Non-pigmented ciliary epithelial cell (primary cell): ENCODE measurements around the gene GPSM1.

Source experiments
- DNase-seq: peaks from one replicate; pipeline ENCODE4 v3.0.0-alpha.2; 2010; ENCODE audit warnings: low read depth

GPSM1 gene

GRCh38 chr9:136377341-136378169 is 50.2 kb downstream of the GPSM1 start:
- DNase-seq, result no peak

GRCh38 chr9:136378170-136379002 is 51.0 kb downstream of the GPSM1 start:
- no peak for DNase-seq

DNA sequence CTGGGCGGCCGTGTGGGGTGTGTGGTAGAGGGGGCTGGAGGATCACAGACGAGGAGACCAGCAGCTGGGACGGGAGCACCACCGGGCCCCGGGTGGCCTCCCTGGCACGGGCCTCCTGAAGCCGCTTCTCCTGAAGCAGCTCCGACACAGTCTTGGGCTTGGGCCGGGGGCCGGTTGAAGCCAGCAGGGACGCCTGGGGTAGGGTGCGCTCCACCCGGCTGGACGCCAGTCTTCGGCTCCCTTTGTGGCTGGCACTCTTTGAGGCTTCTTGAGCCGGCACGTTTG is 51.6 kb downstream of the GPSM1 start:
- no peak for DNase-seq

- no peak for DNase-seq
Measured at GRCh38 chr9:136379401-136379800, 52.1 kb downstream of the GPSM1 start.

DNA sequence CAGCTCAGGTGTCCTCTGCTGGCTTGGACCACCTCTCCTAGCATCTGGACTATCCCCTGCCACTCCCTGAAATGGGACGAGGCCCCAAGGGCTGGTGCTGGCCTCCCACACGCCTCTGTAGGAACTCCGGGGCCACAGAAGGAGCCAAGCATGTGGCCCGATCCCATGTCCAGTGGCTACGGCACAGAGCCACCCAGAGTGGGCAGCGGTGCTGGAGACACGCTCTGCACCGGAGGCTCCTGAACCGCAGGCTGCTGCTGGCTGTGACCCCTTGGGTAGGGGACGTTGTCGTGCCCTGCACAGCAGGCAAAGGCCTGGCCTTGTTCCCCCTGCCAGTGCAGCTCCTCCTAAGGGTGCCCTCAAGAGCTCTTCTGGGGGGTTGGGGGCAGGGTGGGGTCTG is 52.6 kb downstream of the GPSM1 start:
- DNase-seq, result no peak

DNA sequence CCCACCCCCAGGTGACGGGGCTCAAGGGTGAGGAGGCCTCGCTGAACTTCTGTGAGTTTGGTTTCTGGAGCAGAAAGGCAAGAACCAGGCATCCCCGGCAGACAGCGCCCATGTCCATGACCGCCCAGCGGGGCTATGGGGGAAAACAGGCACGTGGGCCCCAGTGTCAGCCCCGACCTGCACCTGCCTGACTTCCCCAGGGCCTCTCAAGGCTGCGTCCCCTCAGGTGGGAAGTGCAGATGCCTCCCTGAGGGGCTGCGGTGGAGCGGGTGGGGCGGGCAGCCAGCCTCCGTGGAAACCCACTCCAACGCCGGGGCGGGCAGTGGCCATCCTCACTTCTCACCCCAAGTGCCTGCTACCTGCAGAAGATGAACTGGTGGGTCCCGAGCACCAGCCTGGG is 53.0 kb downstream of the GPSM1 start:
- no peak for DNase-seq

GRCh38 chr9:136381311-136381710 is 54.0 kb downstream of the GPSM1 start:
- DNase-seq, result no peak

- DNase-seq, result no peak
Measured at GRCh38 chr9:136381966-136382513, 54.7 kb downstream of the GPSM1 start.

DNA sequence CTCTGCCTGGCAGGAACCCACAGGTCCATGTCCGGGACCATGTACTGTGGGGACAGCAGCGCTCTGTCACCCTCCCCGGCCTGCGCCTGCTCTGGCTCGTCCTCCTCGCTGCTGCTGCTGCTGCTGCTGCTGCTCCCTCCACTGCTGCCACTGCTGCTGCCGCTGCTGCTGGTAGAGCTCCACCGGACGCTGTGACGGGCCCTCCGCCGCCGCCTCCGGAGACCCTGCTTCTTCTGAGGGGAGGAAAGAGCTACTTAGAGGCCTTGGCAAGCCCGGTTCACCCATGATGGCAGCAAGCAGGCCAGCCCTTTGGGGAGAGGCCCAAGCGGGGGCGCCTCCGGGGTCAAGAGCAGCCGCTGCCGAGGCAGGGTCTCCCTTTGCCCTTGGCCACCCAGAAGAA is 56.1 kb downstream of the GPSM1 start:
- no peak for DNase-seq

- DNase-seq, result no peak
Measured at GRCh38 chr9:136385015-136385414, 57.7 kb downstream of the GPSM1 start.

DNA sequence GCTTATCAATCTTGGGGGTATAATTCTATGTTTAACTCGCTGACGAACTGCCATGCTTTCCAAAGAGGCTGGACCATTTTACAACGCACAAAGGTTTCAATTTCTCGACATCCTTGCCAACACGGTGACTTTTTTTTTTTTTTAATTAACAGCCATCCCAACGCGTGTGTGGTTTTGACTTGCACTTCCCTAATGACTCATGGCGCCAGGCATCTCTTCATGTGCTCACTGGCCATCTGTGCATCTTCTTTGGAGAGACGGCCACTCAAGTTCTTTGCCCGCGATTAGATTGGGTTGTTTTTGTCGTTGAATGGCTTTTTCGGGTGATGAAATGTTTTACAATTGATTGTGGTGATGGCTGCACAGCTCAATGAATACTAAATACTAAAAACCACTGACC is 58.7 kb downstream of the GPSM1 start:
- DNase-seq, result no peak

DNA sequence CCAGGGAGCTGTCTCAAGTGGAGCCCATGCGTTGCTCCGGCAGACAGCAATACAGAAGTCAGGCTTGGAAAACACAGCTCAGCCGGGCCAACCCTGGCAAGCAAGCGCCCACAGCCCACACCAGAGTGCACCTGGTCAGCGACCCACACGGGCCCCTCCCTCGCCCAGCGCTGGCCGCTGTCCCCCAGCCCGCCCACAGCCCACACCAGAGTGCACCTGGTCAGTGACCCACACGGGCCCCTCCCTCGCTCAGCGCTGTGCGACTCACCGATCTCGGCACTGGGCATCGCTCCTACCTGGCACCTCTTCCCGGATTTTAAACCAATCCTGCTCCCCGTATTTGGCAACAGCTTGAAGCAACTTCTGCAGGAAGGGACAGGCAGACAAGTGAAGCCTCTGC is 59.9 kb downstream of the GPSM1 start:
- DNase-seq, result no peak

DNA sequence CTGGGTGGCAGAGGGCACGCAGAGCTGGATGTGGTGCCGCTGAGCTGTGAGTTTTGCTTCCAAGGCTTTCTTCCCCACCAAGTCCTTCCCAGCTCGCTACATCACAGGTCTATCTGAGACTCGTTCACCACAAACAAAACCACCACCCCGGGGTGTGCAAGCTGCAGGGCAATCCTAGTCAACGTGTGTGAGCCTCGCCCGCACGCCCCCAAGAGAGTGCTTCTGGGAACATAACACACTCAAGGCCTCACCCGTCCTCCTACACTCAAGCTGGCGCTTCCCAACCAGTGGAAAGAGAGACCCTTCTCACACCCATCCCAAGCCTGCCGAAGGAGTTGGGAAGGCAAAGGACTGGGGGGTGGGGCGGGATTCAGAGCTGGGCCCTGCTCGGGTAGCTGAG is 62.1 kb downstream of the GPSM1 start:
- no peak for DNase-seq

GRCh38 chr9:136391737-136392537 is 64.6 kb downstream of the GPSM1 start:
- DNase-seq, result no peak

- DNase-seq, result no peak
Measured at GRCh38 chr9:136392538-136393449, 65.5 kb downstream of the GPSM1 start.

- DNase-seq, result no peak
Measured at GRCh38 chr9:136393531-136393930, 66.2 kb downstream of the GPSM1 start.

DNA sequence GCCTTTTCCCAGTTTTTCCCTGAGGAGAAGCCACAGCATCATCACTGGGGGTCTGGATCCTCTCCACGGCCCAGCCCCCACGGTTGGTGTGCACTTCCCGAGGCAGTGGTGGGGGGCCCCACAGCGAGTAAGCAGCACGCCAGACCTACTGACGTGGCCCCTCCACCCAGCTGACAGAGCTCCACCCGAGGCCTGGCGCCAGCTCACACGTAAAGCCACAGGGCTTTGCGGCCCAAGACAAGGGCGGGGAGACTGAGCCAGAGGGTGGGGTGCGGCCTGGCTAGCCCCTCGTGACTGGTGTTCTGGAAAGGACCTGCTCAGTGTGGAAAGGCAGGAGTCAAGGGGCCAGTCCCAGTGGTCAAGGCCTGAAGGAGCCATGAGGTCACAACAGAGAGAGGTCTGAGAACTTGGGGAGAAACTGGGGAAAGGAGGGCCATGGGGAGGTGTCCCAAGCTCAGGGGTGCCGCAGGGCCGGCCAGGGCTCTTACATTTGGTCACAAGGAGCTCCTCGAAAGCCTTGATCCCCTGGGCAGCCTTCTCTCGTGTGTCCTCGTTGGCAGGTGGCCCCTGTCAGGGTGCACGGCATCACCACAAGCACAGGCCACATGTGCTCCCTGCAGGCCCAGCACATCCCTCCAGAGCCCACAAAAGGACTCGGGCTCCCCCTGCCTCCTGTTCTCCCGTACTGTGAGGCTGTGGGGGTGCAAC is 67.1 kb downstream of the GPSM1 start:
- DNase-seq, result no peak

DNA sequence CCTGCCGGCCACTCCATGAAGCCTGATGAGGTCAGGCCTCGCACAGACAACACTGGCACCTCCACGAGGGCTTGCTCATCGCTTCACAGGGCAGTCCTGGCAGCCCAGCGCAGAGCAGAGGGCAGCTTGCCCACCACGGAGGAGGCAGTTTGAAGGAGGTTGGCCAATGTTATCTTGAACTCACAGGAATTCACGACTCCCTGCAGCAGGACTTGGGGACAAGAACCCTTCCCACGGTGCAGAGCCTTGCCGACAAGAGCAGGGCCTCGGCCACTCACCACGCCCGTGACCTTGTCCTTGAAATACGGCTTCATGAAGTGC is 67.6 kb downstream of the GPSM1 start:
- no peak for DNase-seq

DNA sequence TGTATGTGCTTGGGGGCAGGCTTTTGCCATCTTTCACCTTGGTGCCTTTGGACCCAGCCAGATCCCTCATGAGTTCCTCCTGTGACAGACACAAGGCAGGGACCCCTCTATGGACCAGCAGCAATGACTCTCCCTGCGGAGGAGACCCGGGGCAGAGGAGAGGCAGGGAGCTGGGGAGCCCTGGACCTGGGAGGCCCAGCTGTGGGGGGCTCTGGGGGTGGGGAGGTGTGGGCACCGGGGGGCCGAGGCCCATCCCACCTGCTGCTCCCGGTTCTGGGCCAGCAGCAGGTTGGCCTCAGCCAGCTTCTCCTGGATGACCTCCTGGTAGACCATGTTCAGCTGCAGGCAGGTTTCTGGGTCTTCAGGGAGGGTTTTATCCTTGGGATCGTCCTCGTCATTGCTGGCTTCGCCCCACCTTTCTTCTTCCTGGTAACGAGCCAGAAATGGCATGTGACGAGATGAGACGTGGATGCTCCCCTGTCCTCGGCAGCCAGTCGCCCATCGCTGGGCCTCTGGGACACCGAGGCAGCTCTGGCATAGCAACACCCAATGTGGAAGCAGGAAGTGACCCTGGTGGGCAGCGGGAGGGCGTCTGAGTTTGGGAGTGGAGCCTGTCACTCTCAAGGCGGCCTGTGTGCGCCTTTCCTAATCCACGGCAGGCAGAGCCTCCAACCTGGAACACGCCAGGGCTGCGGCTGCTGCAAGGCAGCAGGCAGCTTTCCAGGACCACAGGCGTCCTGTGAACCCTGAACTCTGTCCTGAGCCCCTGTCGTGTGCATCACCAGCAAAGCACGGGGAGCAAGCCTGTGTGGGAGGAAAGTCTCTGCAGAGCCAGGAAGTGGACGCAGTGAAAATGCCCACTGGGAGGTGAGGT is 68.2 kb downstream of the GPSM1 start:
- no peak for DNase-seq

- DNase-seq, result no peak
Measured at GRCh38 chr9:136396219-136396515, 68.8 kb downstream of the GPSM1 start.
